Retinal pigment epithelial cell (primary cell): ENCODE results near the gene PTGIR.
A peak's percentile ranks its signal among the peaks of the same experiment; 100 is the strongest.

Experiments used
- DNase-seq: peaks from one replicate; pipeline ENCODE4 v3.0.0-alpha.2; 2010; ENCODE audit warnings: low read depth
- H3K4me3 ChIP-seq: 2 replicates; pipeline ENCODE4 v1.5.1; 2011; ENCODE audit warnings: mild to moderate bottlenecking, low read length, control low read depth, moderate library complexity
- TF ChIP-seq, protein P1 (sequence below): conservative IDR thresholded peaks from 2 replicates; pipeline ENCODE4 v1.5.1; 2011; ENCODE audit warnings: low read depth, low read length, control low read depth, inconsistent platforms

Gene PTGIR

DNA sequence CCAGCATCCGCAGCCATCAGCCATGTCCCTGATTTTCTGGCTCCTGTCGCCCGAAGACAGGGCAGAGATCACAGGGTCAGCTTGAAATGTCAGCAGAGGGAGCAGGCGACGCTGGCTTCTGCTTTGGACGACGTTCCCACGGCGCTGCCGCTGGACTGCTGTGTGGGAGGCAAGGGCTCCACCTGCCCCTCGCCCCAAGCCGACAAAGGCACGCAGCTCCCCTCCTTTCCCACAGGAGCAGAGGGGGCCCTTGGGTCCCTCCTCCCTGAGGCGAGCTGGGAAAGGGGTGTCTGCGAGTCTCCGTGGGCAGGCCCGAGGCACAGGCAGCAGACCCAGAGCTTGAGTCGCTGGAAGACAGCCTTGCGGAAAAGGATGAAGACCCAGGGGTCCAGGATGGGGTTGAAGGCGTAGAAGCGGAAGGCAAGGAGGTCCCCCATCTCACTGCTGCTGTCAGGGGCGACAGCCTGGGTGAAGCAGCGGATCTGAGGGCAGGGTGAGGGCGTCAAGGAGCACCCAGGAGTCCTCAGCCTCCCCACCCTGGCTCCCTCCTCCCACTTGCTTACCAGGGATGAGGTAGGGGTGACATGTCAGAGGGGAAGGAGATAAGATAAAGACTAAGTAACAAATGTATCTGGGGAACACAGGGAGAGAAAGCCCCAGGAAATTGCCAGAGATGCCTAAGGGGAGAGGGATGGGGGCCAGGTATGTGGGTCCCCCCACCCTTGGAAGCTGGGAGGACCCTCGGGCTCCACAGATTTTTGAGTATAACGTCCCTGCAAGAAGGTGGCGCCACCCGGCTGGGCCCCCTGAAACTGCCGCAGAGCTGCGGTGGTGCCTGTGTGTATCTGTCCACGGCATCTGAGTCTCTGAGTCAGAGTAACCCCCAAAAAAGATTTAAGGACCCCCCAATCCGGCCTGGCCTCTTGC lies 3.4 kb downstream of the PTGIR start:
- no peak for DNase-seq
- no peak overlapping the region for H3K4me3 ChIP-seq
- TF ChIP-seq, protein P1, sequence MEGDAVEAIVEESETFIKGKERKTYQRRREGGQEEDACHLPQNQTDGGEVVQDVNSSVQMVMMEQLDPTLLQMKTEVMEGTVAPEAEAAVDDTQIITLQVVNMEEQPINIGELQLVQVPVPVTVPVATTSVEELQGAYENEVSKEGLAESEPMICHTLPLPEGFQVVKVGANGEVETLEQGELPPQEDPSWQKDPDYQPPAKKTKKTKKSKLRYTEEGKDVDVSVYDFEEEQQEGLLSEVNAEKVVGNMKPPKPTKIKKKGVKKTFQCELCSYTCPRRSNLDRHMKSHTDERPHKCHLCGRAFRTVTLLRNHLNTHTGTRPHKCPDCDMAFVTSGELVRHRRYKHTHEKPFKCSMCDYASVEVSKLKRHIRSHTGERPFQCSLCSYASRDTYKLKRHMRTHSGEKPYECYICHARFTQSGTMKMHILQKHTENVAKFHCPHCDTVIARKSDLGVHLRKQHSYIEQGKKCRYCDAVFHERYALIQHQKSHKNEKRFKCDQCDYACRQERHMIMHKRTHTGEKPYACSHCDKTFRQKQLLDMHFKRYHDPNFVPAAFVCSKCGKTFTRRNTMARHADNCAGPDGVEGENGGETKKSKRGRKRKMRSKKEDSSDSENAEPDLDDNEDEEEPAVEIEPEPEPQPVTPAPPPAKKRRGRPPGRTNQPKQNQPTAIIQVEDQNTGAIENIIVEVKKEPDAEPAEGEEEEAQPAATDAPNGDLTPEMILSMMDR: peak; percentile 20

DNA sequence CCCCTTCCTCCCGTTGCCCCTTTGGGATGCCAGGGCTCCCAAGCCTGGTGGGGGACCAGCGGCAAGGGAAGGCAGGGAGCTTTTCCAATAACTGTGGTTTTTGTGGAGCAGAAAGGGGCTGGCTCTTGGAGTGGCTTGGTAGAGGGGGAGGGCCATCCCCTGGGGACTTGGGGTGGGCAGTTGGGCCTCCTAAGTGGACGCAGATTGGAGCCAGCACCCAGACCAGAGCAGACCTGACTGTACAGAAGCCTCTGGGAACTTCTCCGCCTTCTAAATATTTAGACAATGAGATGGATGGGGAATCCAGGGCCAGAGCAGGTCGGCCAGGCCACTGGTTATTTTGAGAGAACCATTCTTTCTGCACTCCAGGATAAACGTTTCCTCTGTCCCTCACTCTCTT lies 4.2 kb downstream of the PTGIR start:
- H3K4me3 ChIP-seq: no peak overlapping the region
- no peak for DNase-seq
- TF ChIP-seq, protein P1: no peak

DNA sequence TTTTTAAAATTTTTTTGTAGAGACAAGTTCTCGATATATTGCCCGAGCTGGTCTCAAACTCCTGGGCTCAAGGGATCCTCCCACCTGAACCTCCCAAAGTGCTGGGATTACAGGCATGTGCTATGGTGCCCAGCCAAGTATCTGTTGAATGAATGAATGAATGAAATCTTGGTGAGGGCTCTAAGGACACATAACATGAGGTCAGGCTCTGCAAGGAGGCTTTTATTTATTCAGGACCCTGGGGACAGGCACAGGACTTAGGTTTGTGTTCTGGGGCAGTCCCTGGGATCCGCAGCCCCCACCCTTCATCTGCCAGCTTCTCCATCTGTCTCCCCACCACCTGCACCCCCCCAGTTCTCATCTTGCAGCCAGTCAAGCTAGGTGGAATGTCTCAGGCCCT lies 4.6 kb downstream of the PTGIR start:
- no peak overlapping the region for H3K4me3 ChIP-seq
- TF ChIP-seq, protein P1: no peak
- no peak for DNase-seq

DNA sequence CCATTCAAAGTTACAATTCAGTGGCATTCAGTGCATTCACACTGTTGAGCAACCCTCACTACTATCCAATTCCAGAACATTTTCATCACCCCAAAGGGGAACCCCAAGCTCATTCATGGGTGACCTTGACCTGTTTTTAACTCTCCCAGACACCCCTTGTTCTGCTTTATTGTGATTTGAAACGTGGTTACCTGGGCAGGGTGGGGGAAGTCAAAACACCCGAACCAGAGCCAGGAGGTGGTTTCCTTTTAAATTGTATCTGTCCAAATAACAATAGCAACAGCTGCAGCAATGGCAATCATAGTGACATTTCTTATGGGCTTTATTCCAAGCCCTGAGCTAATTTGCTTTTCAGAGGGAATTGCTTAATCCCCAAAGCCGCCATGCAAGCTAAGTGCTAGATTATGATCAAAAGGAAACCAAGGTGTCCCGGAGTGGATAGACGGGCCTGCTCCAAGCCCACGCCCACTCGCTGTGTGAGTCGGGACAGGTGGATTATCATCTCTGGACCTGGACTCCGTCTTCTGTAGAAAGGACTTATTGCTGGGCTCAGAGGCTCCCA lies 6.1 kb downstream of the PTGIR start:
- H3K4me3 ChIP-seq: no peak overlapping the region
- TF ChIP-seq, protein P1: no peak
- DNase-seq: no peak

DNA sequence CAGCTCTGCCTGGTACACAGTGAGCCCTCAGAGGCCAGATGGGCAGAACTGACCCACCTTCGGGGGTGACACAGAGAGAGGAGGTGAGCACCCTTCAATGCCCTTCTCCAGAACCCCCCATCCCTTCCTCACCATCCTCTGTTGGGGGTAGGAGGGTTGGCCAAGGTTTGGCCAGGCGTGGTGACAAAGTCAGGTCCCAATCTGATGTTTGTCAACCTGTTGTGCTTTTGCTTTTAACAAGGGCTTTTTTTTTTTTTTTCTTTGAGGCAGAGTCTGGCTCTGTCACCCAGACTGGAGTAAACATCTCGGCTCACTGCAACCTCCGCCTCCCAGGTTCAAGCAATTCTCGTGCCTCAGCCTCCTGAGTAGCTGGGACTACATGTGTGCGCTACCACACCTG lies 7.3 kb downstream of the PTGIR start:
- no peak overlapping the region for H3K4me3 ChIP-seq
- no peak for DNase-seq
- TF ChIP-seq, protein P1: no peak

DNA sequence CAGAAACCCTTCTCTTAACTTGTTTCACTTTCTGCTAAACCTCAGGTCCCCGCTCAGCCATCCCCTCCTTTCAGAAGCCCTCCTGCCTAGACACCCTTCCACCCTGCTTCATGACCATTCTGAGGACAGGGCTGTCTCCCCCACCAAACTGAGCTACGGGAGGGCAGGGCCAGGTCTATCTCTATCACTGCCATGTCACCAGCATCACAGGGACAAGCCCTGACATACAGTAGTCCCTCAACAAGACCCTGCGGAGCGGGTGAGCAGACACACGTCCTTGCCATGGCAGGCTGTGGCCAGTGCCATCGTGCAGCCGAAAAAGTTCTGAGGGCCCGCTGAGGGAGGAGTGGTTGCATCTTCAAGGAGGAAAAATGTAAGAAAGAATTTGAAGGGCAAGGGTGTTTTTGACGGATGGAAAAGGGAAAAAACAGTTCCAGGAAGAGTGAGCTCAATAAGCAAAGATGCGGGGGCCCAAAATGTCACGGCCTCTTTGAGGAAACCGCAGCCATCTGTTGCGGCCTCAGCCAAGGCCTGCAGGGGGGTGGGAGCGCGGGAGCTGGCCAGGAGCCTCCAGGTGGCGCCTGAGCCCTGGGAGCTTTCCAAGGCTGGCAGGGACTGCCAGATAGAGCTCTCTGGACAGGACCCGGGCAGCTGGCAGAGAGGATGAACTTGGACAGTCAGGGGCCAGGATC lies 8.1 kb downstream of the PTGIR start:
- TF ChIP-seq, protein P1: peak; percentile 62
- no peak for DNase-seq
- no peak overlapping the region for H3K4me3 ChIP-seq

DNA sequence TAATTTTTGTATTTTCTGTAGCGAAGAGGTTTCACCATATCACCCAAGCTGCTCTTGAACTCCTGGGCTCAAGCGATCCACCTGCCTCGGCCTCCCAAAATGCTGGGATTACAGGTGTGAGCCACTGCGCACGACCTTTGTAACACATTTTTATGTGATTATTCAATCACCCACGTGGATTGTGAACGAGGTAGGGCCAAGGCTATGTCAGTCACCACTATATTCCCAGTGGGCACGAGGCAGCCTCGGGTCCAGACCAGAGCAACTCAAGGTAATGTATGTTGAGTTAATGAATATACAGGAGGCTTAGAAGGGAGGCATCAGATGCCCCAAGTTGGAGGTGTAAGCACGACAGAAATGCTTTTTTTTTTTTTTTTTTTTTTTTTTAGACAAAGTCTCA lies 8.9 kb downstream of the PTGIR start:
- H3K4me3 ChIP-seq: no peak overlapping the region
- TF ChIP-seq, protein P1: no peak
- DNase-seq: no peak
